Activated gamma-delta T cell treated with anti-CD3 and anti-CD28 coated beads, Interleukin-2, amount 50 U/mL, for 16 hours (primary cell): Measurements from ENCODE around the gene XAF1.
"Not testable (repeated sequence)": the region's sequence is repeated elsewhere in the genome, so short reads cannot be mapped to it uniquely, and the experiment has no call there.

Experiments used
- DNase-seq: peaks from one replicate; pipeline ENCODE4 v3.0.0-alpha.2; 2020; ENCODE audit warnings: low read depth

Gene XAF1

DNA sequence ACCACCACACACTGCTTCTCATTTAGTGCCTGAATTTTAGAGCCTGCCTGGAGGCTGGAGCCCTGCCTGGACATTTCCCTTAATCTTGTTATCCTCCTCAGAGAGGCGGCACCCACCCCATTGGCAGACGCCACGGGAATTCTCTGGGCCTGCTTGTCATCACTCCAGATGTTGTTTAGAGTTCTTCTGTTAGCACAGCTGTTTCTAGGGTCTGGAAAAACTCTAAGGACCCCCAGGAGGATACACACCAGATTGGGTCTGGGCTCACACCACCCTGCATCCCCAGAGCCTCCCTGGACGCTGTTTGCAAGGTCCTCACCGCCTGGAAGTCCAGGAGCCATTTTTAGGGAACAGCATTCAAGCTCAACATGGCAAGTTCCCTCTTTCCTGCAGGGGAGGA lies 565 bp upstream of the XAF1 start:
- DNase-seq: no peak

DNA sequence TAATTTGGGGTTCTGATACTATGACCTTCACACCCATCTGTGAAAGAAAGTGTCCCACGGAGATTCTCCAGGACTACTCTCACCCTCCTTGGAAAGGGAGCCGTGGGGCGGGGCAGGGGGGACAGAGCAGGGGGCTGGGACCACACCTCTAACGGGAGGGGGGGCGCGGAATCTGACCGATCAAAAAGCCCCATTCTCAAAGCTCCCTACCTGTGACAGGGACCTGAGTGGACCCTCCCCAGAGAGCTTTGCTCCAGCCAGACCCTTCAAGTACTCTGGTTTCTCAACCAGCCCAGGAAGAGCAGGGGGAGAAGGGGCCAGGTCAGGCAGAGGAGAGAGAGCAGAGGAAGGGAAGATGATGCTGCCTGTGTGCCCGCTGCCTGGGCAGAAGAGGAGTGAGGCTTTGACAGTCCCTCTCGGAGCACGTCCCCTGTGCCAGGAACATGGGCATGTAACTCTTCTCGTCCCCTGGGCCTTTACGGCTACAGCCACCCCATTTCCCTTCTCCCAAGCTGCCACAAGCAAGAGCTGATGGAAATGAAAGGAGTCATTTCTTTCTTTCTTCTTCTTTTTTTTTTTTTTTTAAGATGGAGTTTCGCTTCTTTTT lies 682 bp downstream of the XAF1 start:
- DNase-seq: no peak

DNA sequence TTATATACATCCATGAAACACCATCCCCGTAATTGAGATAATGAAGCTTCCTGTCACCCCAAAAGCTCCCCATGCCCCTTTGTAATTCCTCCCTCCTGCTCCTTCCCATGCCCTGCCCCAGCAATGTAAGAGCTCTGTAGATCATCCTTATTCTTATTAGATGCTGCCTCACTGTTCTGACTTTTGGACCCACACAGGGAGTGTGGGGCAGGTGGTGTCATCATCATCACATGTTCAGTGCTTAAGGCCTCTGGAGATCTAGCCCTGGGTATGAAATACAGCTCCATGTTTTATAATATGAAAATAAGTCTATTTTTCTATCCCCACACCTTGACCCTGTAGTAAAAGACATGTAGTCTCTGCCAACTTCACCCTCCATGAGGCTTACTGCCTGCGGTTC lies 1.9 kb downstream of the XAF1 start:
- no peak for DNase-seq

- DNase-seq: no peak
Observed at GRCh38 chr17:6761779-6762178, 5.9 kb downstream of the XAF1 start.

- DNase-seq: no peak
Observed at GRCh38 chr17:6768447-6768846, 12.6 kb downstream of the XAF1 start.

DNA sequence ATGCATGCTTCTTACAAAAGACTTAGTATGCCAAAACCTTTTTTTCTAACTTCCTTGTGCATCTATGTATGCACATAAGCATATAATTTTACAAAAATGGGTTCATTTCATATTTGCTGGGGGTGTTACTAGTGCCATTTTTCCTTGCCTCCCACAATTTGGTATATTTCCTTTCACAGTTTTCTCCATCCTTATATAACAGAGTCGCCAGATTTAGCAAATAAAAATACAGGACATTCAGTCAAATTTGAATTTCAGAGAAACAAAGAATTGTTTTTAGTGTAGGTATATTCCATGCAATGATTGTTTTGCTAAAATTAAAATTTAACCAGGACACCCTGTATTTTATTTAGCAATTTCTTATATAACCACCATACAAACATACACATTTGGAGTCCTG lies 16.2 kb downstream of the XAF1 start:
- no peak for DNase-seq

DNA sequence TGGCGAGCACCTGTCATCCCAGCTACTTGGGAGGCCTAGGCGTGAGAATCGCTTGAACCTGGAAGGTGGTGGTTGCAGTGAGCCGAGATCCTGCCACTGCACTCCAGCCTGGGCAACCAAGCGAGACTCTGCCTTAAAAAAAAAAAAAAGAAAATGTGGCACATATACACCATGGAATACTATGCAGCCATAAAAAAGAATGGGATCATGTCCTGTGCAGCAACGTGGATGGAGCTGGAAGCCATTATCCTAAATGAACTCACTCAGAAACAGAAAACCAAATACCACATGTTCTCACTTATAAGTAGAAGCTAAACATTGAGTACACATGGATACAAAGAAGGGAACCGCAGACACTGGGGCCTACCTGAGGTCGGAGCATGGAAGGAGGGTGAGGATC lies 19.1 kb downstream of the XAF1 start:
- DNase-seq: not testable (repeated sequence)

- DNase-seq: no peak
Observed at GRCh38 chr17:6775871-6776405, 20.1 kb downstream of the XAF1 start, which contains the start of gene FBXO39. Gene FBXO39 (plus strand): TSS chr17:6776215. CDS start chr17:6779869, 3,654 bp downstream.

GRCh38 chr17:6779411-6779810 lies 23.6 kb downstream of the XAF1 start:
- no peak for DNase-seq

DNA sequence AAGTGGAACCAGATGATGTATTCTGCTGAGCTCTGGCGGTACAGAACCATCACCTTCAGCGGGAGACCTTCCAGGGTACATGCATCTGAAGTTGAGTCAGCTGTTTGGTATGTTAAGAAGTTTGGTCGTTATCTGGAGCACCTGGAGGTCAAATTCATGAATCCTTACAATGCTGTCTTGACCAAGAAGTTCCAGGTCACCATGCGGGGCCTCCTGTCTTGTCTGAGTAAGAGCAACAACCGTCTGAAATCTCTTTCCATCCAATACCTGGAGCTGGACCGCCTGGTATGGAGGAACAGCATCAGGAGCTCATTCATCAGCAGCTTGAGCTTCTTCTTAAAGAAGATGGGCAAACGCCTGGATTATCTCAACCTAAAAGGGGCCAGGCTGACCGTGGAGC lies 24.2 kb downstream of the XAF1 start:
- DNase-seq: no peak

DNA sequence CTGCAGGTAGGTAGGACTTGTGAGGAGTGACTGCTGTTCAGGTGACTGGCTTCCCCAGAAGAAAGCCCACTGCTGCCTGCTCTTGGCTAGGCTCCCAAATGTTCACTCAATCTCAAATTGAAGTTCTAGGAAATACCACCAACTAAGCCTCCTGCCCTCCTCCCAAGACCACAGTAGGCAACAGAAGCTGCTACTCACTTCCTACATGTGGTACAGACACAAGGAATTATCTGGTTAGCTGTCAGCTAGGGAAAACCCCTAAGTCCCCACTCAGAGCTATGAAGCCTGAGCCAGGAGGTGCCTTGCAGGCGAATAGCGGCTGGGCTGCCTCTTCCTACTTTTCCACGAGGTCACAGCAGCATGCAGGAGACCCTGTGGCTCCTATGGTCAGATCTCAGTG lies 25.0 kb downstream of the XAF1 start:
- DNase-seq: no peak

- no peak for DNase-seq
Observed at GRCh38 chr17:6782244-6782643, 26.4 kb downstream of the XAF1 start.

DNA sequence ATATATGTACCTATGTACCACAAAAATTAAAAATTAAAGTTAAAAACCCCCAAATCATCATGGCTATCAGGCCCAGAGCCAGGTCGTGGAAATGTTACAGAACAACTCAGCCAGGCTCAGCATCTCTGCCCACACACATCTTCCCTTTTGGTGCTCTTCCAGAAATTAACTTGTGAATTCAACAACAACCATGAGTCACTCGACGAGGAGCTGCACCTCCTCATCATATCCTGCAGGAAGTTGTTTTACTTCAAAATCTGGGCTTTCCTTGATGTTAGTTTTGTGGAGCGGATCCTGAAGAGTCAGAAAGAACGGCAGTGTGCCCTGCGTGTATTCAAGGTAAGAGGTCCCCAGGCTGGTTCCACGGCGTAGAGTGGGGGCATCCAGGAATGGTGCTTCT lies 30.8 kb downstream of the XAF1 start:
- DNase-seq: no peak

GRCh38 chr17:6787081-6787693 lies 31.3 kb downstream of the XAF1 start:
- DNase-seq: no peak

- no peak for DNase-seq
Observed at GRCh38 chr17:6789146-6789545, 33.3 kb downstream of the XAF1 start.

- DNase-seq: no peak
Observed at GRCh38 chr17:6793748-6794493, 38.1 kb downstream of the XAF1 start.

DNA sequence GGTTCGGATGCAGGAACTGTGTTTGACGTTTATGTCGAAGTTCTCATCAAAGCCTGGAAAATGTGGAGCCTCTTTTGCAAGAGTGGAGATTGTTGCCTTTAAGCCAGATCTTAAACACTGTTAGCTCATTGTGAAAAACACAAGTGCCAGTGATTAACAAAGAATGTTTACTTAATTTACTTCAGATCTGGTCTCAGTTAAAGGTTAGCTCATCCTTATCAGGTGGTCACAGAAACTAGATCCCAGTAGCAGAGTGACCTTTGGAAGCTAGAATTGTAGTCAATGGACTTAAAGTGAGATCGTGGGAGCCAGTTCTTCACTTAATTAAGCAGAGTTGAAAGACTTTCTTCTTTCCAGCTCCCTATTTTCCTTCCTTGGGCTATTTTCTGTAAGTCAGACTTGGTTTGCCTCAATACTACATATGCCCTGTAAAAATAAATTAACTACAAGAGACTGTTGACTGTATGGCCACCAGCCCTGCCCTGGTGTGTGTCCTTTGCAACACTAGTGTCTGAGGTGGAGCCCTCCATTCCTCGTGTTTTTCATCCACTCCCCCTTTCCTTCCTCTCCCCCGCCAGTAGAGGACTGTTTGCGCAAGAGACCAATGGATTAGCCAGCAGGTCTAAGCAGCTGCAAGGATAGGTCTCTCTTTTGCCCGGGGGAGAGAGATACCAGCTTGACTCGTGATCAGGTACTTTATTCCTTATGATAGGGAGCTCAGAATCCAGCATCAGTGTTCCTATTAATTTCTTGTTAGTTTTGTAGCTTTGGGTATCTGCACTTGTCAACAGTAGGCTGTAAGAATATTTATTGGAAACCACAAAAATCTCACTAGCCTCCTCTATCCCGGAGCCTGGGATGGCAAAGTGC lies 40.4 kb downstream of the XAF1 start:
- no peak for DNase-seq

GRCh38 chr17:6796887-6797490 lies 41.1 kb downstream of the XAF1 start:
- no peak for DNase-seq

DNA sequence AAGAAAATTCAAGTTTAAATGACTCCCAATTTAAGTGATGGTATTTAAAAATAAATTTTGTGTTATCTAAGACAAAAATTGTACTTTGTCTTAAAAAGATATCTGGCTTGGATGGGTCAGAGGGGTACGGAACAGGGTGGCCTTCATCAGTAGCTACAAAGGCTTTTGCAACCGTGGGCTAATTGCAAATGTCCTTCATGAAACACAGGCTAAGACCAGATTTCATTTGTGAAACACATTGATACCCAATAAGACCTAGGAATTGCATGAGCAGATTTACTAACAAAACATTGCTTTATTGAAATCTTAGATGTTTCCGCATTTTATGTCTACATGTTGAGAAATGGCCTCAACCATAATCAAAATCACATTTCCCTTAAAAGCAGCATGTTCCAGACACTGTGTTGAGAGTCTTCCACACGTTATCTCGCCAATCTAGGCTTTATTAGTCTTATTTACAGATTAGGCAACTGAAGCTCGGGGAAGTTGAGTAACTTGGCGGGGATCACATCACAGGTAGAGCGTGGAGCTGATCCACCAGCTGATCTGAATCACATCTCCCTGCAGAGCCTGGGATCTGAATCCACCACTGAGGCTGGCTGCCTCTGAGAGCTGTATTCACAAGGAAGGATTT lies 42.0 kb downstream of the XAF1 start:
- no peak for DNase-seq

GRCh38 chr17:6799738-6800137 lies 43.9 kb downstream of the XAF1 start:
- no peak for DNase-seq

DNA sequence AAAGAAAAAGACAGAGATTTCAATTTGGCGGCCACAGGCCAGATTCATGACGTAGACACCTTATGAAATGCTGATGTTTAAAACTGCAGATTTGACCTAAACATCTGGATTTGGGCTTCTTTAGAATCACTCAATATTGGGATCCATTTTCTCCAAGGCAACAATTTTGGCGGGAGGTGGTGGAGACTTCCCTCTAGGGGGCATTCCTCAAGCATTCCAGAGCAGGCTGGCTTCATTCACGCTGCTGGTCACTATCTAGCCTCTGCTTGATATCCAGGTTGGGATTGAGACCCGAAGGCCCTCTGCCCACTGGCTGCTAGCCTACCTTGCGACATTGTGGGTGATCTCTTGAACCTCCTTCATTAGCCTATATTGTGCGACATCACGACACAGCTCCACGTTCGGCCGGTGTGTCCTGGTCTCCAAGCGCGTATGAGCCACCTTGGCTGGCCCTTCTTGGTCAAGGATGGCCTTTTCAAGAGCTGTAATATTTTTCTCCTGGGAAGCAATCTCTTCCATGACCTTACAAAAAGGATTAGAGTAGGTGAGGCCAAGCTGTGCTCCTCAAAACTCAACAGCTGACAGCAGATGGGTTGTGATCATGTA lies 44.7 kb downstream of the XAF1 start:
- DNase-seq: no peak
